Measurements from ENCODE around the gene OBP2B. TPM values are rescaled to one million over a fixed set of nuclear protein-coding genes. Genes with fewer than 3 reads are reported as not detected.
"Not testable (repeated sequence)": the region's sequence is repeated elsewhere in the genome, so short reads cannot be mapped to it uniquely, and the experiment has no call there.

OBP2B gene
- total RNA-seq, 2 donors from 2014 or later: not detected

- Histone ChIP-seq H3K27me3 (no peaks in the 10 kb centered on the region), H3K4me3 (no peak overlapping the region)
Observed at GRCh38 chr9:133210202-133210532, 1.1 kb upstream of the OBP2B start.

GRCh38 chr9:133209327-133210201 lies 514 bp upstream of the OBP2B start:
- not testable (repeated sequence) for DNase-seq (ENCODE audit: low spot score); H3K27me3 ChIP-seq

More at GRCh38 chr9:133210202-133210532, 1.1 kb upstream of the OBP2B start:
- Histone ChIP-seq H3K36me3 (no peaks in the 10 kb centered on the region), H3K27ac (no peak overlapping the region), H3K9me3 (peaks cover 0 to 8% of the 10 kb centered on the region in 2 donors), H3K4me1 (no peaks in the 10 kb centered on the region)
- DNase-seq (ENCODE audit: low spot score): no peak
- TF ChIP-seq CTCF (IDR thresholded peaks at IDR 0.05): no peak

GRCh38 chr9:133208171-133208879 lies 725 bp downstream of the OBP2B start:
- H3K4me1 ChIP-seq; DNase-seq (ENCODE audit: low spot score); H3K9me3 ChIP-seq; H3K27me3 ChIP-seq; H3K36me3 ChIP-seq; H3K27ac ChIP-seq; H3K4me3 ChIP-seq: not testable (repeated sequence)

More at GRCh38 chr9:133209327-133210201, 514 bp upstream of the OBP2B start:
- not testable (repeated sequence) for H3K4me1 ChIP-seq, H3K9me3 ChIP-seq, H3K27ac ChIP-seq, H3K4me3 ChIP-seq, H3K36me3 ChIP-seq

DNA sequence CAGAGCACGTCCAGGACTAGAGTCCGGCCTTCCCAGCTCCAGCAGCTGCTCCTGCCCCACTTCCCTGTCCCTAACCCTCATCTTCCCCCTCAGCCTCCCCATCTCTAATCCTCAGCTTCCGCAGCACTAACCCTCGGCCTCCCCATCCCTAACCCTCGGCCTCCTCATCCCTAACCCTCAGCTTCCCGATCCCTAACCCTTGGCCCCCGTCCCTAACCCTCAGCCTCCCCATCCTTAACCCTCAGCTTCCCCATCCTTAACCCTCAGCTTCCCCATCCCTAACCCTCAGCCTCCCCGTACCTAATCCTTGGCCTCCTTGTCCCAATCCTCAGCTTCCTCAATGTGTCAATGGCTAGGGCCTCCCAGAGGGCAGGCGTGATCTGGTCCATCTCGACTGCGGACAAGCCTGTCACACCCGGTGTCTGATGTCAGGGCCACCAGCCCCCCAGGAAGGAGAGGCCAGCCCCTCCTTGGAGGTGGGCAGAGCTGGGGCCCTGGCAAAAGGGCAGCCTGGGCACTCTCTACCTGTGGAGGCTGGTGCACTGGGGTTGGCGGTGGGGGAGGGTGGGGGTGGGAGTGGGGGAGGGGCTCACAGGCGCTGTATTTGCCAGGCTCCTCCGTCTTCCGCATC lies 1.4 kb downstream of the OBP2B start:
- Histone ChIP-seq H3K27me3 (no peaks in the 10 kb centered on the region), H3K36me3 (no peaks in the 10 kb centered on the region), H3K27ac (no peak overlapping the region), H3K4me1 (no peaks in the 10 kb centered on the region), H3K4me3 (no peak overlapping the region), H3K9me3 (peaks cover 0 to 4% of the 10 kb centered on the region in 2 donors)
- TF ChIP-seq CTCF (IDR thresholded peaks at IDR 0.05): no peak
- no peak for DNase-seq (ENCODE audit: low spot score)

- TF ChIP-seq CTCF (IDR thresholded peaks at IDR 0.05): no peak
- peaks cover 0 to 4% of the 10 kb centered on the region in 2 donors for H3K9me3 ChIP-seq
- H3K27ac ChIP-seq: no peak overlapping the region
- no peaks in the 10 kb centered on the region for H3K36me3 ChIP-seq
- no peak for DNase-seq (ENCODE audit: low spot score)
- H3K4me1 ChIP-seq: no peaks in the 10 kb centered on the region
- no peaks in the 10 kb centered on the region for H3K27me3 ChIP-seq
- H3K4me3 ChIP-seq: no peak overlapping the region
Observed at GRCh38 chr9:133207021-133207531, 2.0 kb downstream of the OBP2B start.

DNA sequence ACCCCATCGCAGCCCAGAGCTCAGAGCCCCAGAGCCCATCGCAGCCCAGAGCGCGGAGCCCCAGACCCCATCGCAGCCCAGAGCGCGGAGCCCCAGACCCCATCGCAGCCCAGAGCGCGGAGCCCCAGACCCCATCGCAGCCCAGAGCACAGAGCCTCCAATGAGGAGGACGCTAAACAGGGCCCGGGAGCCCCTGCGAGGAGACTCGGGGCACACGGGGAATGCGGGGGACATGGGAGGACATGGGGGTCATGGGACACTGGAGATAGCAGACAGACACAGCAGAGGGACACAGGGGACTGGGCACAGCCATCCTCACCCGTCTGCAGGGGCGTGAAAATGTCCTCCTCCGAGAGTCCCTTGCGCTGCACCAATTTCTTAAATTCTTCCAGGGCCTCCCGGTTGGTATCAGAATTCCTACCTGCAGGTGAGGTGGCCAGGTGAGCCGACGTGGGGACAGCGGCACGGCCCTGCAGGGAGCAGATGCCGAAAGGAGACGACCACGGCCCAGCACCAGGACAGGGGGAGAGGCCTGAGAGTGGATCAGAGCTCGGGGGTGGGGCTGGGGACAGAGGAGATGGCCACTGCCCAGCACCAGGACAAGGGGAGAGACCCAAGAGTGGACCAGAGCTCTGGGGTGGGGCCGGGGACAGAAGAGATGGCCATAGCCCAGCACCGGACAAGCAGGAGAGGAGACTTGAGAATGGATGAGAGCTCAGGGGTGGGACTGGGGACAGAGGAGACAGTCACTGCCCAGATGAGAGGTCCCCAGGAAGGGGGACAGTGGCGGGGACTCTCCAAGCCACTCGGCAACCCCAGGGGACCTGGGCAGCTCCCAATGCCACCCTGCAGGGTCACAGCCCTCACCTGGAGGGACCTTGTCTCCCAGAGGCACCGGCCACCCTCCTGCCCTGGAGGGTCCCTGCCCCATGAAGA lies 2.8 kb downstream of the OBP2B start:
- Histone ChIP-seq H3K27me3 (no peaks in the 10 kb centered on the region), H3K36me3 (no peaks in the 10 kb centered on the region)
- no peak for DNase-seq (ENCODE audit: low spot score)

GRCh38 chr9:133205481-133205887 lies 3.6 kb downstream of the OBP2B start:
- H3K4me3 ChIP-seq; H3K4me1 ChIP-seq; DNase-seq (ENCODE audit: low spot score); H3K27me3 ChIP-seq; H3K36me3 ChIP-seq; H3K27ac ChIP-seq; H3K9me3 ChIP-seq: not testable (repeated sequence)

More for the DNA sequence above, 2.8 kb downstream of the OBP2B start:
- peaks cover 0 to under 1% of the 10 kb centered on the region in 2 donors for H3K9me3 ChIP-seq
- no peaks in the 10 kb centered on the region for H3K4me1 ChIP-seq
- no peak overlapping the region for H3K27ac ChIP-seq
- TF ChIP-seq CTCF (IDR thresholded peaks at IDR 0.05): no peak
- no peak overlapping the region for H3K4me3 ChIP-seq
